IPS DF 19.7 (cell line): ENCODE results near the gene TMEM9.
A peak's percentile ranks its signal among the peaks of the same experiment; 100 is the strongest.

Source experiments
- DNase-seq: peaks from one replicate; pipeline ENCODE4 v3.0.0-alpha.2; 2013; ENCODE audit warnings: low read depth, low spot score

TMEM9 gene

DNA sequence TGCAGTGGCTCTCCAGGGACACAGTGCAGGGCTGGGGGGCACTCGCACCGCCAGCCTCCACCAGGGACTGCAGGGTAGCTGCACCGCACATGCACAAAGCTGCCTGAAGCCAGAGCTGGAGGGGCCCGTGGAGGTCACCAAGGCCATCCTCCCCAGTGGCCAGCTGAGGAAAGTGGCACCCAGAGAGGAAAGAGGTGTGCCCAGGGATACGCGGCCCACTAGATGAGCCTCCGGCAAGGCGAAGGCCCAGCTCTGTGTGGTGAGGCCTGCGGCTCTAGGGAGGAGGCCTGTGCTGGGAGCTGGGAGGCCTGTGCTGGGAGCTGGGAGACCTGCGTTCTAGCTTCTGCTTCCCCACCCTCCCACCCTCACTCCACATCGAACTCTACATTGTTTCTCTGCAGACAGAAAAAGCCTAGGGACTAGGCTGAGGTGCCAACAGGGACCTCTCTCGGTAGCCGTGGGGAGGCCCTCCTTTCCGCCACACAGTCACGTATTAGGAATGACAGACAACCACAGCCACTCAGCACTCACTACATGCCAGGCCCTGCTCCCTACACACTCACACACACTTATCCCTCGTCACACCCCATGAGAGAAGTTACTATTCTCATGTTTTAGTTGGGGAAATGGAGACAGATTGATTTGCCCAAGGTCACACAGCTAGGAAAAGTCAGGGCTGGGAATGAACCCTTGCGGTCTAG, 26.4 kb downstream of the TMEM9 start:
- no peak for DNase-seq

DNA sequence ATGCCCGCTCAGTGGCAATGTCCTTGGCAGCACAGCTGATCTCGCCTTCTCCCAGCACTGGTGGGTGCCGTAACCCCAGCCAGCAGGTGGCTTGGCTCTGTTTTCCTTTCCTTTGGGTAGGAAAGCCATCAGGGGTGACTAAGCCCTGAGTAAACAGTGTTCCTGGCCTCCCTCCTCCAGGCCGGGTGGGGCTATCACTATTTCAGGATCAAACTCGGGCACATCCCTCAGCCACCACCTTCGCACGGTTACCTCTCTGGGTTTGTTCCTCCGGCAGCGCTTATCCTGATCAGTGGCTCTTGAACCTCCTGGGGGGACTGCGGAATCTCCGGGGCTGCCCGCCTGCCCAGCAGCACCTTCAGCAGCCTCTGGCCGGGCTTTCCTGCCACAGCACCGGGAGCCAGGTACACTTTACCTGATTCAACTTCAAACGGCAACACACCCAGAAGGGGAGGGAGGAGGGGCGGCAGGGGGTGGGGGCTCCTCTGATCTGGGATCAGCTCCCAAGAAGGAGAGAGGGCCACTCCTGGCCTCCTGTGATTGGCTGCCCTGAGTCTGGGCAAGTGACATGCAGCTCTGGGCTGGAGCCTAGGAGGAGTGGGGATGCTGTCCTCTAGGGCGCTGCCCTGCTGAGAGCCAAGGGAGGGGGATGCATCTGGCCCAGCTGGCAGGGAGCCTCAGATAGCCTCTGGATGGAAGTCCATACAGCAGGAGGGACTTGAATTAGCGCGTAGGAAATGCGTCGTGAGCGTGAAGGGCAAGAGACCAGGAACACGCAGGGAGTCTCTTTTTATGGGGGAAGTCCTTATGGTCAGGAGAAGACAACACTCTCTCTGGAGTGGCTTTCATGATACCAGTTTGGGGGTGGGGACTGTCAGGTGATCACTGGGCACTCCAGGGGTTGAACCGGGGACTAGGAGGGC, 27.2 kb downstream of the TMEM9 start, which contains the start of gene ASCL5:
ASCL5 (minus strand) TSS at position 353 of the 923 bp plus-strand sequence. CDS start 11,812 bp downstream, outside the sequence.
- DNase-seq: no peak

GRCh38 chr1:201126463-201126831, 27.8 kb downstream of the TMEM9 start:
- DNase-seq: no peak

- DNase-seq: no peak
Observed at GRCh38 chr1:201125800-201126199, 28.5 kb downstream of the TMEM9 start.

- no peak for DNase-seq
Observed at GRCh38 chr1:201125019-201125418, 29.3 kb downstream of the TMEM9 start.

DNA sequence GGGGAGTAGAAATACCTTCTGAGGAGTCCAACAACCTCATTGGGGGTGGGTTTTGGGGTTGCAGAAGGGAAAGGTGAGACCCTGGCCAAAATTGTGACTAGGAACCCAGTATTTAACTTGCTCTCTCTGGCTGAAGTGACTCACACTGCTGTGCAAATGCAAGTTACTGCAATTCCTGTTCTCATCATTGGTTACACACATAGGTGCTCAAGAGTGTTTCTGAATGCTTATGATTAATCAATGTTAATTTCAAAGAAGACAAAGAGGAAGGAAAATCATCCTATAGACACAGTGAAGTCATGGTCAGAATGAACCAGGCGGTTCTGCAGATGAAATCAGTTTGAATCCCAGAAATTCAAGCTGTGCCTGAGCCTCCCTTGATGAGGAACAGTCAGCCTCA, 30.4 kb downstream of the TMEM9 start:
- no peak for DNase-seq

DNA sequence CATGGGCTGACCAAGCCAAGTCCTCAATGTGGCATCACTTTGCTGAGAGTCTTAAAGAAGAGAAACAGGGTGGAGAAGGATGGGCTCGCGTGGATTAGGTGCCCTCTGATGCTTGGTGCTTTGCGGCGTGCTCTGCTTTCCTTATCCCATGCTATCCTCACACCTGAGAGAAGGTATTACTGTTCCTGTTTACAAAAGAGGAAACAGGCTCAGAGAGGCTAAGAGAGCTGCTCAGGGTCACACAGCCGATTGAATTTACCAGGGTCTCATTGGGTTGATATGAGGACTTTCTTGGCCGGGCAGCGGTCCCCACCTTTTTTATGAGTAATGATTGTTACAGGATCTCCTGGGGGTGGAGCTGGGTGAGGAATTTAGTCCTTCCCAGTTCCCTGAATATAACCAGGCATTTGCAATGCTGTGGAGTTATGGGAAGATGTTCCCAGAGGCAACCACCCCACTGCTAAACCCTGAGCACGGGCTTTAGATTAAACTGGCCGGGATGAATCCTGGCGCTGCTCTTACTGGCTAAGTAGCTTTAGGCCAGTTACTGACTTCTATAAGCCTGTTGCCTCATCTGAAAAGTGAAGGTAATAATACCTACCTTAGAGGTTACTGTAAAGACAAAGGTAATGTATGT, 31.8 kb downstream of the TMEM9 start:
- no peak for DNase-seq

DNA sequence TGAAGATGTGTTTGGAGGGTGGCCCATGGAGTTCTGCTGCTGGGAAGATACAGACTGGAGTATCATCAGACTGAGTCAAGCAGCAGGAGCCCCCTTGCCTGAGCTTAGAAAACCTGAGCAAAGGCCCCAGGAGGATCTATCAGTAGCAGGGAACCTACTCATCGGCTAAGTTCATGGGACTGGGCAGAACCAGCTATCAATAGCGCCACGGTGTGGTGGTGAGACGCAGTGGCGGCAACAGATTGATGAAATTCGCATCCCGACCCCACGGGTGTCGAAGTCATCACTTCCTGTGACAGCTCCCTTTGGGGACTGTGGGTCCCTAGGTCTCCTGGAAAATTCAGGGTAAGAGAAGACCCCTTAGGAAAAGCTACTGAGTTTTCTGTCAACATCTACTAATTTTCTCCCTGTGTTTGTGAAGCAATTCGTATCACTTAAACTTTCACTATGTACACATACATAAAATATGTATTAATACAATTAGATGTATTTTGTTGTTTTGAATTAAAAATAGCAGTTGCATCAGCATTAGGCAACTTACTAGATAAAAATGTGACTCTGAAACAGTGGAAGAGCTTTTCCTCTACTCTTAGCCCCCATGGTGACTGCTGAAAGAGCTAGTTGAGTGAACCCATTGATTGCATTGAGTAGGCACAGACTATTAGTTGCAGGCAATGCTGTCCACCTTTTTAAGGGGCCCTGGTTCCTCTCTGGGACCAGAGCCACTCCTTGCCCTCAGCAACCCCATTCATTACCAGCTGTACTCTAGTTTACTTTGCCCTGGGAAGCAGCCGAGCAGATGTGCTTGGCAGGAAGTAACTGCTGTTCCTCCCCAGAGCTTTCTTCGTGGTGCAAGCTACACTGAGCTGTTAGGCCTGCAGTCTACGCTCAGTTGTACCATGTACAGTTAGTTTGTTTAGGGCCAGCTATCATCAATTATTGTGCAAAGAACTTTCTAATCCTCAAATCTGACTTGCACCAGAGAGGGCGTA, 34.8 kb downstream of the TMEM9 start:
- DNase-seq: no peak

GRCh38 chr1:201116091-201116490, 38.2 kb downstream of the TMEM9 start:
- DNase-seq: no peak

DNA sequence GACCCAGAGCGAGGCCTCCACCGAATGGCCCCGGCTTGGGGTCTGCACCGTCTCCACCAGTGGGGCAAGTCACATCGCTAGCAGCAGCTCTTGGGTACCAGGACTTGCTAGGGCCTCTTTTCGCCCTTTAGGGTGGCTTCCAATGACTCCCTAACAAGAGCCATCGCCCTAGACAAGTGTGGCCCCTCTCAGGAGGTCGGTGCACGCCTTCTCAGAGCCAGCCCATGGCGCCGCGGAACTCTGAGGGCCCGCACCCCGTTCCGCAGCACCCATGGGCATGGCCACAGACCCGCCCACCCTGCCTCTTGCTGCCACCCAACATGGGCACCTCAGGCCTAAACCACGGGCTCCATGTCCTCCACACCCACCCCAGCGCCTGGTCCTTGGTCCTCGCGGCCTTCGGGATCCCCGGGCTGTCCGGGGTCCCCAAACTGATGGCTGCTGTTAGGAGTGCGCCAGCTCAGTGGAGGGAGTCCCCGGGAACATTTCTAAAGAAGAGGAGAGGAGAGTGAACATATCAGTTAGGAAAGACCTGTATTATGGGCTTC, 38.8 kb downstream of the TMEM9 start:
- no peak for DNase-seq

- DNase-seq: peak; percentile 80
Observed at GRCh38 chr1:201114245-201115131, 39.8 kb downstream of the TMEM9 start.

GRCh38 chr1:201113451-201114244, 40.6 kb downstream of the TMEM9 start:
- no peak for DNase-seq

GRCh38 chr1:201112926-201113325, 41.3 kb downstream of the TMEM9 start:
- no peak for DNase-seq

GRCh38 chr1:201112173-201112731, 42.0 kb downstream of the TMEM9 start, which contains the start of gene CACNA1S:
Gene CACNA1S (minus strand): TSS chr1:201112426. CDS start chr1:201112339, 87 bp downstream.
- no peak for DNase-seq

DNA sequence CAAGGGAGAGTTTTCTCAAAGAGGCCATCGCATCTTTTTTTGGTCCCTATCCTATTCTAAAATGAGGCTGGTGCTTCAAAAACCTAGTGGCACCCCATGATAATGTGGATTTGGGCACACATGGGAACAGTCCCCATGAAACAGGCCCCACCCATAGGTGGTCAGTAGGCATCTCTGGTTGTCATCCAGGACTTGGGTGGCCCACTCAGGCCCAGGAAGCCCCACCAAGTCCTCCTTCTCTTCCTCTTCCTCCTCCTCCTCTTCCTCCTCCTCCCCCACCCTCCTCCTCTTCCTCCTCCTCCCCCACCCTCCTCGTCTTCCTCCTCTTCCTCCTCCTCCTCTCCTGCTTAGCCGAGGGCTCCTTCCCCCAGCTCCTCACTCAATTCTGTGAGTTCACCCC, 42.6 kb downstream of the TMEM9 start:
- DNase-seq: no peak

DNA sequence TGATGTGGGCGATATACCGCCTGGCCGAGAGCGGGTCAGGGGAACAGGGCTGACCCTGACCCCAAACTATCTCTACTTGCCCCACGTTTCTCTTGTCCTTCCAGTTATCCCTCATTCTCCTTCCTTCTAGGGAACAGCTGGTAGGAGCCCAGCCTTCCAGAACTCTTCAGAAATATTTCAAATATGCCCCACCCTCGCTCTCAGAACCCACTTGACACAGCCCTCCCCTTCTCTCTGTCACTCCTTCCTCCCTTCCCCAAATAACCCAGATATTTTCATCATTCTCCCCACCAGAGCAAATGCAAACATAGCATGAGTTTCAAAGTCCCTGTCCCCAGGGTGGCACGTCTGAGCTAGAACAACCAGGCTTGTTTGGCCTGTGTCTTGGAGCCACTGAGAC, 43.1 kb downstream of the TMEM9 start:
- no peak for DNase-seq

GRCh38 chr1:201110616-201111015, 43.7 kb downstream of the TMEM9 start:
- no peak for DNase-seq

DNA sequence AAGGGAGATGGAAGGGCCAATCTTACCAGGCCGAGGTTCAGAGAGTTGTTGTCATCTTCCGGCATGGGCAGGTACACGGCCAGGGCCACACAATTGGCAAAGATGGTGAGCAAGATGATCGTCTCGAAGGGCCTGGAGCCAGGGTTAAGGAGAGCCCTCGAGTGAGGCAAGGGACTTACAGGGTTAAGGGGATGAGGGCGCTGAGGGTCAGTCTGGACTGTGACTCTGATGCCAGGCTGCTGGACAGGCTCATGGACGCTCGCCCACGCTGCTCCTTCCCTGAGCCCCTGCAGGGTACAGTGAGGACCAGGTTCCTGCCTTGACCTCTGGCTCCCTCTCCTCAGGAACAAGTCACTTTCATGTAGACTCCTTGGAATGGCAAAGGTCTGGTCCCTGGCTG, 44.1 kb downstream of the TMEM9 start:
- DNase-seq: no peak

DNA sequence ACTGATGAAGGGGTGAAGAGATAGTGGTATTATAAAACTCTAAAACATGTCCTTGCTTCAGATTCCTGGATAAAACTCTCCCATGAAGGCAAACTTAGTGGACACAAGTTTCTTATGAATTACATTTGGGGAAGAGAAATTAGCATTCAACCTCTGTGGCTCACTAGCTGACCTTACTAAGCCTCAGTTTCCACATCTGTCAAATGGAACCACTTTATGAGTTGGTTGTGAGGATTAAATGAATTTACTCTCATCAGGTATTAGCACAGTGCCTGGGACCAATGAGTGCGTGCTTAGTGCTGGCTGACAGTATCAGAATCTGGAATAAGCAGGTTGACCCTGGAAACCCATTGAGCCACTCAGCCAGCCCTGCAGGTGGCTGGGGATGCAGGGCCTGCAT, 44.6 kb downstream of the TMEM9 start:
- no peak for DNase-seq
